ENCODE results near the gene MFAP3L. TPM values are rescaled to one million over a fixed set of nuclear protein-coding genes. Genes with fewer than 3 reads are reported as not detected.
"Not testable (repeated sequence)": the region's sequence is repeated elsewhere in the genome, so short reads cannot be mapped to it uniquely, and the experiment has no call there.

Gene MFAP3L
- polyA plus RNA-seq, 1 donor from 2014 or later, result 4.0 TPM

DNA sequence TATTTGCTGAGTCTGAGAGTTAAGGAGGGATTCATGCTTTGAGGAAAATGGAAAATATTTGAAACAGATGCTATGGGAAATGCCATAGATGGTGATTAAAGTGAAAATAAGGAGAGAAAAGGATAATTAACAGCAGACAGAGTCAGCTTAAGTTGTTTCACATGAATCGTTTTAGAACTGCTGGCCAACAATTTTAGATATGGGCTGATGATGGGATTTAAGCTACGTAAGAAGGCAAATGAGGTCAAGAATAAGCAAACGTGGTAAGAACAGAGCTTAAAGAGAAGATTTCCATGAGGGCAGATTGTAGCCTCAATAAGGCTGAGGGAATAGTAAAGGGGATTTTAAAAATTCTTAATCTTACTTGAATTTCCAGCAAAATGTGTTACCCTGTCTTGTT lies 77.9 kb downstream of the MFAP3L start:
- H3K4me3 ChIP-seq (ENCODE audit: low read length), result no peak overlapping the region
- H3K27ac ChIP-seq (ENCODE audit: low read length), result no peak overlapping the region
- no peak overlapping the region for H2AFZ ChIP-seq (ENCODE audit: low read depth, low read length)
- no peaks in the 10 kb centered on the region for H4K20me1 ChIP-seq (ENCODE audit: insufficient read depth)
- no peaks in the 10 kb centered on the region for H3K9me2 ChIP-seq (ENCODE audit: insufficient read depth, low read length)
- no peaks in the 10 kb centered on the region for H3K9me3 ChIP-seq (ENCODE audit: low read length)
- no peaks in the 10 kb centered on the region for H3K79me2 ChIP-seq (replicated peaks; ENCODE audit: insufficient read depth, low read length)
- no peaks in the 10 kb centered on the region for H3F3A ChIP-seq (ENCODE audit: insufficient read depth, low read length, poor library complexity, severe bottlenecking)
- no peaks in the 10 kb centered on the region for H3K27me3 ChIP-seq (ENCODE audit: insufficient read depth, low read depth, low read length)
- TF ChIP-seq TAF1 (IDR thresholded peaks at IDR 0.05; ENCODE audit: low read depth) (no peak), SMC3 (conservative IDR thresholded peaks at IDR 0.05; ENCODE audit: poor library complexity) (no peak), MXI1 (conservative IDR thresholded peaks at IDR 0.05; ENCODE audit: poor library complexity, severe bottlenecking) (no peak), RAD21 (conservative IDR thresholded peaks at IDR 0.05) (no peak), CTCF (IDR thresholded peaks at IDR 0.05; ENCODE audit: poor library complexity, severe bottlenecking) (no peak), EP300 (conservative IDR thresholded peaks at IDR 0.05; ENCODE audit: poor library complexity, severe bottlenecking) (no peak)
- no peak overlapping the region for H3K4me2 ChIP-seq (ENCODE audit: low read length)
- H3K36me3 ChIP-seq (ENCODE audit: insufficient read depth, low read length), result no peaks in the 10 kb centered on the region
- H3K9ac ChIP-seq (ENCODE audit: low read length), result no peak overlapping the region

GRCh38 chr4:169945636-169946035 lies 80.6 kb downstream of the MFAP3L start:
- Histone ChIP-seq H3K9me2 (ENCODE audit: insufficient read depth, low read length) (no peaks in the 10 kb centered on the region), H3K79me2 (replicated peaks; ENCODE audit: insufficient read depth, low read length) (no peaks in the 10 kb centered on the region), H3K27ac (ENCODE audit: low read length) (no peak overlapping the region), H3K36me3 (ENCODE audit: insufficient read depth, low read length) (no peaks in the 10 kb centered on the region), H3F3A (ENCODE audit: insufficient read depth, low read length, poor library complexity, severe bottlenecking) (no peaks in the 10 kb centered on the region), H3K9ac (ENCODE audit: low read length) (no peak overlapping the region), H3K4me2 (ENCODE audit: low read length) (no peak overlapping the region), H3K4me3 (ENCODE audit: low read length) (no peak overlapping the region), H3K9me3 (ENCODE audit: low read length) (no peaks in the 10 kb centered on the region), H2AFZ (ENCODE audit: low read depth, low read length) (no peak overlapping the region), H4K20me1 (ENCODE audit: insufficient read depth) (no peaks in the 10 kb centered on the region), H3K27me3 (ENCODE audit: insufficient read depth, low read depth, low read length) (no peaks in the 10 kb centered on the region)
- TF ChIP-seq SMC3 (conservative IDR thresholded peaks at IDR 0.05; ENCODE audit: poor library complexity) (no peak), RAD21 (conservative IDR thresholded peaks at IDR 0.05) (no peak), EP300 (conservative IDR thresholded peaks at IDR 0.05; ENCODE audit: poor library complexity, severe bottlenecking) (no peak), CTCF (IDR thresholded peaks at IDR 0.05; ENCODE audit: poor library complexity, severe bottlenecking) (no peak), MXI1 (conservative IDR thresholded peaks at IDR 0.05; ENCODE audit: poor library complexity, severe bottlenecking) (no peak), TAF1 (IDR thresholded peaks at IDR 0.05; ENCODE audit: low read depth) (no peak), POLR2AphosphoS5 (IDR thresholded peaks at IDR 0.05) (no peak), EZH2 (IDR thresholded peaks at IDR 0.05; ENCODE audit: borderline replicate concordance, insufficient read depth, low read length, poor library complexity, severe bottlenecking) (no peak)
- TF ChIP-seq, protein P1, sequence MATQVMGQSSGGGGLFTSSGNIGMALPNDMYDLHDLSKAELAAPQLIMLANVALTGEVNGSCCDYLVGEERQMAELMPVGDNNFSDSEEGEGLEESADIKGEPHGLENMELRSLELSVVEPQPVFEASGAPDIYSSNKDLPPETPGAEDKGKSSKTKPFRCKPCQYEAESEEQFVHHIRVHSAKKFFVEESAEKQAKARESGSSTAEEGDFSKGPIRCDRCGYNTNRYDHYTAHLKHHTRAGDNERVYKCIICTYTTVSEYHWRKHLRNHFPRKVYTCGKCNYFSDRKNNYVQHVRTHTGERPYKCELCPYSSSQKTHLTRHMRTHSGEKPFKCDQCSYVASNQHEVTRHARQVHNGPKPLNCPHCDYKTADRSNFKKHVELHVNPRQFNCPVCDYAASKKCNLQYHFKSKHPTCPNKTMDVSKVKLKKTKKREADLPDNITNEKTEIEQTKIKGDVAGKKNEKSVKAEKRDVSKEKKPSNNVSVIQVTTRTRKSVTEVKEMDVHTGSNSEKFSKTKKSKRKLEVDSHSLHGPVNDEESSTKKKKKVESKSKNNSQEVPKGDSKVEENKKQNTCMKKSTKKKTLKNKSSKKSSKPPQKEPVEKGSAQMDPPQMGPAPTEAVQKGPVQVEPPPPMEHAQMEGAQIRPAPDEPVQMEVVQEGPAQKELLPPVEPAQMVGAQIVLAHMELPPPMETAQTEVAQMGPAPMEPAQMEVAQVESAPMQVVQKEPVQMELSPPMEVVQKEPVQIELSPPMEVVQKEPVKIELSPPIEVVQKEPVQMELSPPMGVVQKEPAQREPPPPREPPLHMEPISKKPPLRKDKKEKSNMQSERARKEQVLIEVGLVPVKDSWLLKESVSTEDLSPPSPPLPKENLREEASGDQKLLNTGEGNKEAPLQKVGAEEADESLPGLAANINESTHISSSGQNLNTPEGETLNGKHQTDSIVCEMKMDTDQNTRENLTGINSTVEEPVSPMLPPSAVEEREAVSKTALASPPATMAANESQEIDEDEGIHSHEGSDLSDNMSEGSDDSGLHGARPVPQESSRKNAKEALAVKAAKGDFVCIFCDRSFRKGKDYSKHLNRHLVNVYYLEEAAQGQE (IDR thresholded peaks at IDR 0.05; ENCODE audit: borderline replicate concordance), result no peak

DNA sequence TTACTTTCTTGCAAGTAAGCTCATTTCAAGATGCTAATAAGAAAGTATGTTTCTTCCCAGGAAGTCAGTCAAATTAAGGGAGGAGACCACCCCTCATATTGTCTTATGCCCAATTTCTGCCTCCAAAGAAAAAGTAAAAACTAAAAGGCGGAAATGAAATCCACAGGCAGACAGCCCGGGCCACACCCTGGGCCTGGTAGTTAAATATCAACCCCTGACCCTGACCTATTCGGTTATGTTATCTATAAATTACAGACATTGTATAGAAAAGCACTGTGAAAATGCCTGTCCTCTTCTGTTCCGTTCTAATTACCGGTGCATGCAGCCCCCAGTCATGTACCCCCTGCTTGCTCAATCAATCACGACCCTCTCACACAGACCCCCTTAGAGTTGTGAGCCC lies 82.6 kb downstream of the MFAP3L start:
- H3K4me2 ChIP-seq (ENCODE audit: low read length); H2AFZ ChIP-seq (ENCODE audit: low read depth, low read length); H3K27ac ChIP-seq (ENCODE audit: low read length); H3F3A ChIP-seq (ENCODE audit: insufficient read depth, low read length, poor library complexity, severe bottlenecking); H3K79me2 ChIP-seq (replicated peaks; ENCODE audit: insufficient read depth, low read length); H4K20me1 ChIP-seq (ENCODE audit: insufficient read depth); H3K4me3 ChIP-seq (ENCODE audit: low read length); H3K9me2 ChIP-seq (ENCODE audit: insufficient read depth, low read length); H3K9me3 ChIP-seq (ENCODE audit: low read length); H3K9ac ChIP-seq (ENCODE audit: low read length); H3K36me3 ChIP-seq (ENCODE audit: insufficient read depth, low read length); H3K27me3 ChIP-seq (ENCODE audit: insufficient read depth, low read depth, low read length): not testable (repeated sequence)

Measured in neural cell (in vitro differentiated cells).